AG04450 (cell line): ENCODE measurements around the gene RAPGEF2. TPM values are rescaled to one million over a fixed set of nuclear protein-coding genes. Genes with fewer than 3 reads are reported as not detected.

ENCODE experiments used
- CTCF ChIA-PET: fragments of 300-600, 350-600 bp; formaldehyde crosslinking; extraction: SDS; loops from one replicate; lab custom pipeline; 2022; ENCODE audit warnings: antibody characterized with exemption, inconsistent platforms; lab: Charles Lee
- POLR2A ChIA-PET: fragments of 350-600 bp; formaldehyde crosslinking; extraction: SDS; loops from one replicate; lab custom pipeline; 2021; ENCODE audit warnings: antibody characterized with exemption, inconsistent platforms; lab: Yijun Ruan, JAX
- DNase-seq: peaks from one replicate; pipeline ENCODE4 v3.0.0-alpha.2; 2011; ENCODE audit warnings: low read depth, low spot score
- H3K27ac ChIP-seq: one replicate; pipeline ENCODE4 v1.5.1; 2012; ENCODE audit warnings: low read depth, low read length, control low read depth
- H3K27me3 ChIP-seq: one replicate; pipeline ENCODE4 v1.6.0; 2012; ENCODE audit warnings: low read length; ENCODE audit not compliant: control insufficient read depth, insufficient read depth
- H3K4me3 ChIP-seq: 2 replicates; pipeline ENCODE4 v1.5.1; 2011; ENCODE audit warnings: mild to moderate bottlenecking, low read depth, low read length, control low read depth
- H3K9me3 ChIP-seq: 2 replicates; pipeline ENCODE4 v1.5.1; 2012; ENCODE audit warnings: low read length; ENCODE audit not compliant: control insufficient read depth, insufficient read depth
- polyA plus RNA-seq: library from polyadenylated mRNA; depleted of rRNA; stranded (reverse); fragments of >200 nt; gene quantifications from 2 replicates; pipeline ENCODE4 v1.2.3, GENCODE V29; 2011
- TF ChIP-seq, protein P1 (sequence below): IDR thresholded peaks from 2 replicates; pipeline ENCODE4 v1.5.1; 2011; ENCODE audit warnings: low read depth, low read length, control low read depth, inconsistent platforms

RAPGEF2 gene
- polyA plus RNA-seq, 1 experiment, result 51.5 TPM

DNA sequence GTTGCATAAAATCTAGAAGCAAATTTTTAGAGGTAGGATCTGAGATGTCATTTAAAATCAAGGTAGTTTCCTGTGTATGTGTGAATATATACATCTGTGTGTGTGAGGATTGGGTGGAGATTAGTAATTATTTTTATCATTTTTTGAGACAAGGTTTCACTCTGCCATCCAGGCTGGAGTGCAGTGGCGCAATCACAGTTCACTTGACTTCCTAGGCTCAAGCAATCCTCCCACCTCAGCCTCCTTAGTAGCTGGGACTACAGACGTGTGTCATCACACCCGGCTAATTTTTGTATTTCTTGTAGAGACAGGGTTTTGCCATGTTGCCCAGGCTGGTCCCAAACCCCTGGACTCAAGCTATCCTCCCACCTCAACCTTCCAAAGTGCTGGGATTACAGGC lies 188.3 kb downstream of the RAPGEF2 start:
- DNase-seq, result no peak
- Histone ChIP-seq H3K27me3 (no peaks in the 10 kb centered on the region), H3K9me3 (no peaks in the 10 kb centered on the region; the same call in 1 of the 2 replicates), H3K27ac (no peak overlapping the region), H3K4me3 (no peak overlapping the region)
- ChIA-PET CTCF (no interaction called here), POLR2A (no interaction called here)
- TF ChIP-seq, protein P1, sequence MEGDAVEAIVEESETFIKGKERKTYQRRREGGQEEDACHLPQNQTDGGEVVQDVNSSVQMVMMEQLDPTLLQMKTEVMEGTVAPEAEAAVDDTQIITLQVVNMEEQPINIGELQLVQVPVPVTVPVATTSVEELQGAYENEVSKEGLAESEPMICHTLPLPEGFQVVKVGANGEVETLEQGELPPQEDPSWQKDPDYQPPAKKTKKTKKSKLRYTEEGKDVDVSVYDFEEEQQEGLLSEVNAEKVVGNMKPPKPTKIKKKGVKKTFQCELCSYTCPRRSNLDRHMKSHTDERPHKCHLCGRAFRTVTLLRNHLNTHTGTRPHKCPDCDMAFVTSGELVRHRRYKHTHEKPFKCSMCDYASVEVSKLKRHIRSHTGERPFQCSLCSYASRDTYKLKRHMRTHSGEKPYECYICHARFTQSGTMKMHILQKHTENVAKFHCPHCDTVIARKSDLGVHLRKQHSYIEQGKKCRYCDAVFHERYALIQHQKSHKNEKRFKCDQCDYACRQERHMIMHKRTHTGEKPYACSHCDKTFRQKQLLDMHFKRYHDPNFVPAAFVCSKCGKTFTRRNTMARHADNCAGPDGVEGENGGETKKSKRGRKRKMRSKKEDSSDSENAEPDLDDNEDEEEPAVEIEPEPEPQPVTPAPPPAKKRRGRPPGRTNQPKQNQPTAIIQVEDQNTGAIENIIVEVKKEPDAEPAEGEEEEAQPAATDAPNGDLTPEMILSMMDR, result no peak

DNA sequence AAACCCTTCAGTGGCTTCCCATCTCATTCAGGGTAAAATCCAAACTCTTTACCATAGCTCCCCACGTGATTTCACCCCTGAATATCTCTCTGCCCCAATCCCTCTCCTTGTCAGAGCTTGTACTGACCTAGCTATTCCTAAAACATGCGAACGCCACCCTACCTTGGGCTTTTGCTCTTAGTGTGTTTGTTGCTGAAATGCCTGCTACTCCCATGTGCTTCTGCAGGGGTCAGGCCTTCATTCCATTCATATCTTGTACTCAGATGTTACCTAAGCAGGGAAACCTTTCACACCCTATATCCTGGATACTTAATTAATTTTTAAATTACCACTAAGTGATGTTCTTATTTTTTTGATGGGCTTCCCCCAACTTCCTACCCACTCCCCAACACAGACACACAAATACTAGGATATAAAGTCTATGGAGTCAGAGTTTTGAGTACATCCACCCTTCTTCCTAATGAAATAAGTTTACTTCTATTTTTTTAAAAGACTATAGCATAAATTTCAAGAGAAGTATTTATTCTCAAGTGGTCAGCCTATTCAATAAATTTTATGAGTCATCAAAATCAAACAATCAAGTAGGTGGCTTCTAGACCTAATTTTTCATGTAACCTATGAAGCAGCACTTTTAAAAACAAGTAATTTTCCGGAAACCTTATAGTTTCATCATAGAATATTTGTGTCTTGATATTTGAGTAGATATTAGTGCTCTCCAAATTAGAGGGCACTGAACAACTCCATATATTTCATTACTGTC lies 189.4 kb downstream of the RAPGEF2 start:
- H3K27ac ChIP-seq, result no peak overlapping the region
- no peaks in the 10 kb centered on the region for H3K27me3 ChIP-seq
- TF ChIP-seq, protein P1, result no peak
- DNase-seq, result no peak
- no peak overlapping the region for H3K4me3 ChIP-seq
- POLR2A ChIA-PET, result no interaction called here
- H3K9me3 ChIP-seq, result no peaks in the 10 kb centered on the region; the same call in 1 of the 2 replicates
- CTCF ChIA-PET, result interaction anchor here (0.7 kb wide), 2 partner anchors 61 to 576 kb away, joined by 4 to 5 read pairs; no protein-coding TSS in a partner anchor

DNA sequence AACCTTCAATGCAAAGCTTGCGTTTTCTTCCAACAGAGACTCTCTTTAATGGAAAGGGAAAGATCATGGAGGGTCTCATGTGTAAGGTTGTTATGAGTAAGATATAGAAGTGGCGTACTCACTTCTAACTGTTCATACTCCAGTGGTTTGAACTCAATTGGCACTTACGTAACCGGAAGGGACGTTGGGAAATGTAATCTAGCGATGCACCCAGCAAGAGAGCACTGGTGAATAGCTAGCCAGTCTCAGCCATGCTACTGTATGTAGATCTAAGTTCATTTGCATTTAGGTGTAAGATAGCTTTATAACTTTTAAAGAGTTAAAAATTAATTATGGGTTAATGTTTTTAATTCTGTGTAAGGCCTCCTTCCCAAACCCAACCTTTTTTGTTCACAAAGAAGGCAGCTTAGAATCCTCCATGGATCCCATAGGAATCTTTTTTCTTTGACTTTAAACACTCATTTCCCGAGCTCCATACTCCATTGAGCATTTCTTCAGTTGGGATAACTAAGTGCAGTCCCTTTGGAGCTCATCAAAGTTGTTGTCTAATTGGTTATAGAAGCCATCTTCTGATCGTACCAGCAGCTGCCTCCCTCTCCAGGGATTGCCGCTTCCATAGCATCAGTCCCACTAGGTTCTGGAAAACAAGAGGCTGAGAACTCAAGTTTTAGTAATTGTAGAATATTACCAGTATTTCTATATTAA lies 191.1 kb downstream of the RAPGEF2 start:
- no peaks in the 10 kb centered on the region; the same call in 1 of the 2 replicates for H3K9me3 ChIP-seq
- CTCF ChIA-PET, result interaction anchor here (1.0 to 1.1 kb wide), 2 partner anchors 7 to 9 kb away, joined by 3 to 4 read pairs; no protein-coding TSS in a partner anchor
- DNase-seq, result no peak
- H3K27me3 ChIP-seq, result no peaks in the 10 kb centered on the region
- H3K4me3 ChIP-seq, result no peak overlapping the region
- POLR2A ChIA-PET, result interaction anchor here (0.7 kb wide), 1 partner anchor 10 kb away, joined by 4 read pairs; no protein-coding TSS in a partner anchor
- H3K27ac ChIP-seq, result no peak overlapping the region
- TF ChIP-seq, protein P1, result no peak

DNA sequence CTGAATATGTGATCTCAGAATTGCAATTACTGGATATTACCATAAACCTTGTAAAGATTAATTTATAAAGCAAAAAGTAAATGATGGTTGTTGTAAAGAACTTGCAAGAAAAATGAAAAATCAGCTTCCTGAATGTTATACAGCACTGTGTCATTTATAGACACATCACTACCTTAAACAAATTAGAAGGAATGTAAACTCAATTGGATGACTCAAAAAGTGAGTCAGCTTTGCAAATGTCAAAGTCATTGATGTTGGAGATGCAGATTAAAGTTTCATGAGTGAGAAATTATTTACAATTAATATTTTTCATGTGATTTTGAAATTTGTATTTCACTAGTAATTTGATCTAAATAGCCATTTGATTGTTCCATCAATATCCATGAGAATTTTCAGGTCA lies 193.2 kb downstream of the RAPGEF2 start:
- CTCF ChIA-PET, result no interaction called here
- TF ChIP-seq, protein P1, result no peak
- no peak overlapping the region for H3K4me3 ChIP-seq
- DNase-seq, result no peak
- H3K27me3 ChIP-seq, result no peaks in the 10 kb centered on the region
- POLR2A ChIA-PET, result interaction anchor here (0.6 to 0.7 kb wide), 3 partner anchors 12 to 485 kb away, joined by 3 to 4 read pairs (median 3); no protein-coding TSS in a partner anchor
- H3K27ac ChIP-seq, result no peak overlapping the region
- H3K9me3 ChIP-seq, result no peaks in the 10 kb centered on the region; the same call in 1 of the 2 replicates
